Putamen (tissue), 1 donor: Measurements from ENCODE around the gene TMEM14A.
A peak's percentile ranks its signal among the peaks of the same experiment; 100 is the strongest.
"Not testable (repeated sequence)": the region's sequence is repeated elsewhere in the genome, so short reads cannot be mapped to it uniquely, and the experiment has no call there.

ENCODE experiments used
- DNase-seq: peaks from one replicate; pipeline ENCODE4 v3.0.0-alpha.2; 2016; ENCODE audit warnings: low spot score

TMEM14A gene

DNA sequence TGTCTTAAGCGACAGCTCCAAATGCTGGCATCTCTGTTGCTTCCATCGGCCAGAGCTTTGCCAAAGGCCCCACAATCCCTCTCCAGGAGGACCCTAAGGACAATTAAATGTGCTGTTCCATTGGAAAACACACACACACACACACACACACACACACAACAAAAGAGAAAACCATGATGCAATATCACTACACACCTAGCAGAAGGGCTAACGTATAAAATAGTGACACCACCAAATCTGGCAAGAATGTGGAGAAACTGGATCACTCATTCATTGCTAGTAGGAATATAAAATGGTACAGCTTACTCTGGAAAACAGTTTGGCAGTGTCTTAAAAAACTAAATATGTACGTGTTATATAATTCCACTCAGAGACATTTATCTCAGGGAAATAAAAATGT, 13.0 kb upstream of the TMEM14A start:
- no peak for DNase-seq

DNA sequence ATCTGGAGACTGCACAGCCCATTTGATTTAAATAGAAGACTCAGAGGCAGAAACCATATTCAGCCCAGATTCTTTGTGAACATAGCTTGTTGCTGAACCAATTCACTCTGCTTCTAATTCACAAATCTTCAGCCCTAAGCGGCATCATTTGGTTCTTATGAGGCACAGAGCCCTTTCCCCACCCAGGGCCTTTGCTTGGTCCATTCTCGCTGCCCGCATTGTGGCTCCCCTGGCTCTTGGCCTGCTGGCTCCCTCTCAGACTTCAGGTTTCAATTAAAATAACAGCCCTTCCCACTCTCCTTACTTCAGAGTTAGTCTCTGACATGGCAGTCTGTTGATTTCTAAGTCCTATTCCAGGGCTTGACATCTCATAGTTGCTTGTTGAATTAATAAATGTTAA, 9.4 kb upstream of the TMEM14A start:
- no peak for DNase-seq

- no peak for DNase-seq
Observed at GRCh38 chr6:52662031-52662430, 8.9 kb upstream of the TMEM14A start.

- DNase-seq = peak; percentile 70
Observed at GRCh38 chr6:52663120-52663935, 7.6 kb upstream of the TMEM14A start.

GRCh38 chr6:52663936-52664185, 7.1 kb upstream of the TMEM14A start:
- DNase-seq = no peak

DNA sequence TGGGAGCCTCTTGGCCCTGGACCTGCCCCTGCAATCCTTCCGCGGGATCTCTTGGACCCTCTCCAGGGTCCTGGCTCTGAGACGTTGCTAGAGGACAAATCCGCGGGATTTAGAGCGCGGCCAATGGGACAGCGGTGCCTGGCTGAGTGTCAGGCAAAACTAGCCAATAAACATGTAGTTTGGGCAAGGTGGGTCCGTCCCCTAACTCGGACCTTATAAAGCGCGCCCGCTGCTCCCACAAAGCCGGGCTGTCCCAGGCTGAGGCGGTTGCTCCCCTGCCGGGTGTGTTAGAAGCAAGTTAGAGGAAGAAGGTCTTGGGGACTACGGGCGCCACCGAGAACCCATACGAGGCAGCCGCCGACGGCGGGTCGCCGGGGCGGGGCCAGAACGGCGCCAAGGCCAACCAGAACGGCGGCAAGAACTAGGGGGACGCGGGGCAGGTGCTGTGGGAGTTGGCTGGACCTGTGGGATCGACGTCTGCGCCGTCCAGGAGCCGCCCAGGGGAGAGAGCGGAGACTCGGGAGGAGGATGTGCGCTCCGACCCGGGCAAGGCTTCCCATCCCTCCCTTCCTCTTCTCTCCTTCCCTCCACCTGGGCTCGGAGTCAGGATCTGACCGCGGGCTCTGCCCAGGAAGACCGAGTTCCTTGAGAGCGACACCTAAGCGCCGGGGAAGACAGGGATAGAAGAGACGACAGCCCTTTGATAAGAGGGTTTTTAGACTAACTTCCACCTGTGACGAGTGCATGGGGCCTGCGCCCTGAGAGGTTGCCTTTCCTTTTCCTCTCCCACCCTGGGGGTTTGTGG, 6.5 kb upstream of the TMEM14A start:
- DNase-seq = peak; percentile 73

- no peak for DNase-seq
Observed at GRCh38 chr6:52664991-52665686, 5.8 kb upstream of the TMEM14A start.

DNA sequence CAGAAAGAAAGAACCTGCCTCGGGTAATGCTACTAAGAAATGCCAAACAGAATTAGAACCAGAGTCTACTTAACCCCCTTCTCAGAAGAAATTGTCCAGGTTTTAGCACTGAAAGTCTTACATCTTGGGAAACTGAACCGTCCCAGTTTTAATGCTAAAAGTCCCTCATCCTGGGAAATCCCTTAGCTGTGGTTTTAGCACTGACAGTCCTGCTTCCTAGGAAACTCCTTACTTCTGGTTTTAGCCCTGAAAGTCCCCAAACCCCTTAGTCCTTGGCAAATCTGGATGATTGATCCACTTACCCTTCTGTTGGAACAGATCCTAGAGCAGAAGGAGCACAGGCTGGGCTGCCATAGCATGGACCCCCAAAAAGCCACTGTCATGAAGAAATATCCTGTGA, 4.8 kb upstream of the TMEM14A start:
- no peak for DNase-seq

DNA sequence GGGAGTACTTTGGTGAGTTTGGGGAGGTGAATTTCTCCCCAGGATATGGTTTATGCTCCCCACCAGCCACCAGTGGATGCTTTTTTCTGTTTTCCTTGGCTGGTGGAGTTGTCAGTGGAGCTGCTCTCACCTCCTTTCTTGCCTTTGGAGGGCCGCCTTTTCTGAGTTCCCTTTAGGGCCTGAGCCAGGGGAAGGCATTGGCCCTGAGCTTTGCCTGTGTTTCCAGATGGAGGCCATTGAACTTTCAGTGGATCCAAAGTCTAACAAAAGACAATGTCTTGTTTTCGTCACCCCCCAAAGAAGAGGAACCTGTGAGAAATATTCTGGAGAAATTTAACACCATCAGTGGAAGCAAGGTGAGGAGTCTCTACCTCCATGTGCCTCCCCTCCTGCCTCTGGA, 4.4 kb upstream of the TMEM14A start:
- DNase-seq = no peak

DNA sequence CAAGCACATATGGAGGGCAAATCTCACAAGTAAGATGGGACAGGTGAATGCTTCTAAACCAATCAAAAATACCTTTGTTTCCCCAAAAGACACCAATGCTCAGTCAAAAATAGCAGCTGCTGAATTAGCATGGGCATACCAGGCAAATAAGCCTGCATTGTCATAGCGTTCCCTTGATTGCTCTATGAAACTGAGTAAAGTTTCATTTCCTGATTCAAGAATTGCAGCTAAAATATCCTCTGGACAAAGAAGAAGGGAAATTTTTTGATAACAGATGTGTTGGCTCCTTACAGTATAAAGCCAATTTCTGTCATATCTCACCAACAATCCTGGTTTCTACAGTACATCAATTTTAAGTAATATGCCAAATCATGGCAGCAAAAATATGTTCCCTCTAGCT, 3.3 kb upstream of the TMEM14A start:
- no peak for DNase-seq

GRCh38 chr6:52671676-52672075, 763 bp downstream of the TMEM14A start:
- DNase-seq = no peak

DNA sequence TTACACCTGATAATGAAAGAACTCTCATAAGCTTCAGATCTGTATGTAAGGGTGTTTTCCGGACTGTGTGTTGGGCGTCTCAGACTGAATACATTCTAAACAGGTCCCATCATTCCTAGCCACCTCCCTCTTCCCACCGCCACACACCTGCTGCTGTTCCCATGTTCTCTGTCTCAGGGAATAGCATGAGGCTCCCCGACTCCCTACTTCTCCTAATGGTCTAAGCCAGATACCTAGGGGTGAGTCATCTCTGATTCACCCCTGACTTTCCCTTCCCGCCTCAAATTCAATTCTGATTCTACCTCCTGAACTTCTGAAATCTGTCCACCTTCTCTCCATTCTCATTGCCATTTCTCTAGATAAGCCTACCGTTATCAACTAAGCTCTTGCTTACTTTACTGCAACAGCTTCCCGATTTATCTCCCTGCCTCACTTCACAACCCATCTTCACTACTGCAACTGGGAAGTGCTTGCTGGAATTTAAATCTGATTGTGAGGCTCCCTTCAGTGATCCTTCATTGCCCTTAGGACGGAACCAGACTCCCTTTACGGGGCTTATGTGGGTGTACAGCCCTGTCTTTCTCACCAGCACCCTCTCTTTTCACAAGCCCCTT, 1.6 kb downstream of the TMEM14A start:
- no peak for DNase-seq

- DNase-seq = no peak
Observed at GRCh38 chr6:52674666-52675065, 3.8 kb downstream of the TMEM14A start.

- no peak for DNase-seq
Observed at GRCh38 chr6:52675372-52675771, 4.5 kb downstream of the TMEM14A start.

- DNase-seq = not testable (repeated sequence)
Observed at GRCh38 chr6:52676631-52677030, 5.7 kb downstream of the TMEM14A start.

DNA sequence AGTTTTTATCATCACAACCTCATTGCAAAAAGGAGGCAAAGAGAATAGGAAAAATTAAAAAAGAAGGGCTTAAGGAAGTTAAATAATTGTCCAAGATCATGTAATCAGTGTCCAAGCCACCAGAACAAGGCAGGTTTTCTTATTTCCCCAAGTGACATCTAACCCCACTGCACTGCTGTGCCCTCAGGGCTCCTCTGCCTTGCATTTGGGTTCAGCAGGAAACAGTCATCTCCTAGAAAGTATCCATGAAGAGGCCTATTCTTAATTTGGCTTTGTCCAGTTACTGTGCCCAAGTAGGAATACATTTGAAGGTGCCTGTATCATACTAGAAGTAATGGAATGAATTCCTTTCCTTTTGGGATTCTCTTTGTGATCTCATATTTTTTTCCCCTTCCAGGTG, 10.5 kb downstream of the TMEM14A start:
- DNase-seq = no peak

DNA sequence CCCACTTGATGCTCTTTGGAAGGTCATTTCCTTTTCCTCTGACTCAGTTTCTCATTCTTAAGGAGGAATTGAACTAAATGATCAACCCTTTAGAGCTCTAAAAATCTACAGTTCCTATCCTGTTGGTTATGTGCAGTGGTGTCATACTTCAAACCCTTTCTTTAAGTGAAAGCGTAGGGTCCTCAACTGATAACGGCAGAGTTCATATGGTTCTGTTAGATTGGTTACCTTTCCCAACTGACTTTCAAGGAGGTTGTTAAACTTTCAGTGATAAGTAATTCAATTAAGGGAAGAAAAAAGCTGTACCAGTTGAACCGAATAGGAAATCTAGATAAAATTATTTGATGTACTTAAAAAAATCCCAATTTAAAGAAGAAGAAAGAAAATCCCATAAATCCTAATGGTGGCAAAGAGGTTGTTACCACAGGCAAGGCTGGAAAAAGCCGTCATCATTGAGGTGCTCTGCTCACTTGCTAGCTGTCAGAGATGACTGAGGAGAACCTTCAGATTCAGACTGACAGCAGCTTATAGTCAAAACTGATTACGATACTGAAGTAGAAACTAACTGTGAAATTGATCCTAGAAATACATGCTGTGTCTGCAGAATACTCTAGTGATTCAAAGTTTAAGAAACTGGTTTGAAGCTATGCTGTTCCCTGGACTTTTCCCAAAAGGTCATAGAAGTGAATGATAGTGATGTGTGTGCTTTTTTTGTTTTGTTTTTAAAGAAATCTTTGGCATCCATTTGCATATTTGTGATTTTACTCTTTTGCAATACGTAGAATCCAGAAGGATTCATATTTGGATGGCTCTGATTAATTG, 16.2 kb downstream of the TMEM14A start:
- no peak for DNase-seq

DNA sequence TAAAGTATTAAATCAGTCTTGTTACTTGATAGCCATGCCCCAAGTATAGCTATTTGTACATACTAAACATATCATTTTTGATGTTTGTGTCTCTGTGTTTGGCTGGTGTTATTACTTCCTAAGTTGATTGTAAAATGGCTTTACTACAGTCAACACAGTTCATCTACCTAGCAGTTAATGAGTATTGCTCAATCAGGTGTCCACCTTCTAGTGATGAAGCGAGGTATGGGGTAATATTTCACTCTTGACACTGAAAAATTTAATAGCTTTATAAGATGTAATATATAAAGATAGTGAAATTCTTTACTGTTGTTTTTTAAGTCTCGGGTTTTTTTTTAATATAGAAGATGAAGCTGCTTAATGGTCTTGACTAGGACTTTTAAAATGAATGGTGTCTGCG, 18.9 kb downstream of the TMEM14A start:
- no peak for DNase-seq

- no peak for DNase-seq
Observed at GRCh38 chr6:52691718-52692117, 20.8 kb downstream of the TMEM14A start.

GRCh38 chr6:52693773-52694172, 22.9 kb downstream of the TMEM14A start:
- DNase-seq = no peak

DNA sequence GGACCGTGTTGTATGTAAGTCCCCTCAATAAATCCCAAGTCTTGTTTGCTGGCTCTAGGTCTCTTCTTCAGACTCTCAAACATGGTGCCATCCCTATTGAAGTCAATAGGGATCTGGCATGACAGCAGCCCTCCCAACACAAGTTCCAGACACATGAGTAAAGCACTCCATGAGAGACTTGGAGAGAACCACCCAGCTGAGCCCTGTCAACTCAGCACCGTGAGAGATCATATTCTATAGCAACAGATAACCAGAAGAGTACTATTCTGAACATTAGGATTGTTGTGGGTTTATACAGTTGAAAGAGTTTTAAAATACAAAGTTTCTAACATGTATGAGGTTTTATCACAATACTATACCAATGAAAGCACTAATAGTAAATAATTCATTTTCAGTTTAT, 23.5 kb downstream of the TMEM14A start:
- no peak for DNase-seq

DNA sequence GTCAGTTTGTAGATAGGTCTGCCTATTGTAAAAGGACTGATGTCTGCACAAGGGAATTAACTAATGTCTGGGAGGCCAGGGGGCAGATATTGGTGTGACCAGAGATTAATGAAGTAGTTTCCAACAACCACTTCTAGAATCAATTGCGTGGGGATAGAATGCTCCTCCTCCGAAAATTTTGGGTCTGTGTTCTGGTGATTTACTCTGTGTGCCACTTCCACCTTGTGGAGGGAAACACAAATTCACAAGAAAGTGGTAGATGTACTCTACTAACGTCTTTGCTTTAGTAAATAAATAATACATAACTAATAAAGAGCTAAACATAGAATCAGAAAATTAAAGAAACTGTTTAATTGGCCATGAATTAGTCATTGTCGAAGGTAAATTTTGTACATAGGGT, 25.5 kb downstream of the TMEM14A start:
- no peak for DNase-seq
